SK-N-SH (cell line): Measurements from ENCODE around the gene CACNA2D1. TPM values are rescaled to one million over a fixed set of nuclear protein-coding genes. Genes with fewer than 3 reads are reported as not detected.

Experiments used
- CTCF ChIA-PET: fragments of 300-600, 350-600 bp; formaldehyde crosslinking; extraction: SDS; loops from one replicate; lab custom pipeline; 2021; lab: Yijun Ruan, JAX
- POLR2A ChIA-PET: fragments of 350-600 bp; sonication (Branson Sonifier 250); formaldehyde crosslinking; extraction: SDS; loops from one replicate; lab custom pipeline; 2020; ENCODE audit warnings: antibody characterized with exemption, inconsistent platforms; lab: Yijun Ruan, JAX
- DNase-seq: peaks from one replicate; pipeline ENCODE4 v3.0.0; 2012
- H2AFZ ChIP-seq: fragments of 200-600 bp; sonication (generic); 2 replicates; pipeline ENCODE4 v1.8.1; 2016; ENCODE audit warnings: antibody characterized with exemption, mild to moderate bottlenecking, low read depth
- H3F3A ChIP-seq: fragments of 200-600 bp; sonication (generic); replicated peaks from 2 replicates; pipeline ENCODE3; 2016; ENCODE audit warnings: antibody characterized with exemption, mild to moderate bottlenecking; ENCODE audit not compliant: insufficient read depth
- H3K27ac ChIP-seq, 2 experiments: fragments of 200-500 bp in 1 of 2; fragments of 200-600 bp in 1 of 2; sonication (Bioruptor generic) in 1 of 2; sonication (generic), shearing (Covaris generic) in 1 of 2; 2 replicates each; pipeline versions ENCODE4 v1.5.1 to v1.6.1; 2014 to 2016; ENCODE audit warnings: low read depth in 2 of 2, inconsistent platforms in 1 of 2, low read length in 1 of 2, mild to moderate bottlenecking in 1 of 2, mixed read lengths in 1 of 2
- H3K27me3 ChIP-seq: fragments of 200-600 bp; sonication (generic), shearing (Covaris generic); 2 replicates; pipeline ENCODE4 v1.6.1; 2016; ENCODE audit warnings: mixed run types; ENCODE audit not compliant: insufficient read depth
- H3K36me3 ChIP-seq, 2 experiments: fragments of 200-500 bp in 1 of 2; fragments of 200-600 bp in 1 of 2; sonication (Bioruptor generic) in 1 of 2; sonication (generic) in 1 of 2; replicated peaks in 1 of 2; 2 replicates each; pipeline versions ENCODE3 to v1.5.1; 2014 to 2016; ENCODE audit warnings: low read length in 1 of 2, mild to moderate bottlenecking in 1 of 2; ENCODE audit not compliant: insufficient read depth in 2 of 2, control insufficient read depth in 1 of 2
- H3K4me1 ChIP-seq, 2 experiments: fragments of 200-500 bp in 1 of 2; fragments of 200-600 bp in 1 of 2; sonication (Bioruptor generic) in 1 of 2; sonication (generic), shearing (Covaris generic) in 1 of 2; 2 replicates each; pipeline versions ENCODE4 v1.5.1 to v1.6.1; 2014 to 2016; ENCODE audit warnings: low read depth in 1 of 2, low read length in 1 of 2, mixed run types in 1 of 2; ENCODE audit not compliant: insufficient read depth in 2 of 2, control insufficient read depth in 1 of 2
- H3K4me2 ChIP-seq: fragments of 200-600 bp; sonication (generic), shearing (Covaris generic); 2 replicates; pipeline ENCODE4 v1.6.1; 2017; ENCODE audit warnings: mixed run types
- H3K4me3 ChIP-seq, 2 experiments: fragments of 200-500 bp in 1 of 2; fragments of 200-600 bp in 1 of 2; sonication (Bioruptor generic) in 1 of 2; sonication (generic), shearing (Covaris generic) in 1 of 2; 2 replicates each; pipeline versions ENCODE4 v1.5.1 to v1.8.1; 2014 to 2016; ENCODE audit warnings: low read depth in 2 of 2, inconsistent platforms in 1 of 2, low read length in 1 of 2, mild to moderate bottlenecking in 1 of 2, mixed read lengths in 1 of 2, moderate library complexity in 1 of 2
- H3K79me2 ChIP-seq: fragments of 200-600 bp; sonication (generic); 2 replicates; pipeline ENCODE4 v1.8.1; 2017; ENCODE audit warnings: mild to moderate bottlenecking; ENCODE audit not compliant: insufficient read depth
- H3K9ac ChIP-seq: fragments of 200-600 bp; sonication (generic); 2 replicates; pipeline ENCODE4 v1.6.1; 2017; ENCODE audit warnings: mixed run types
- H3K9me2 ChIP-seq: fragments of 200-600 bp; sonication (generic); 2 replicates; pipeline ENCODE4 v1.6.1; 2017; ENCODE audit warnings: mixed run types
- H3K9me3 ChIP-seq: fragments of 200-600 bp; sonication (generic); 2 replicates; pipeline ENCODE4 v1.6.1; 2017; ENCODE audit warnings: mixed run types, mild to moderate bottlenecking, moderate library complexity
- H4K20me1 ChIP-seq: fragments of 200-600 bp; sonication (generic); 2 replicates; pipeline ENCODE4 v1.6.1; 2017; ENCODE audit warnings: mild to moderate bottlenecking, mixed run types; ENCODE audit not compliant: insufficient read depth
- CHD2 ChIP-seq: fragments of 150-350 bp; IDR thresholded peaks from 2 replicates; pipeline ENCODE4 v1.6.1; 2018; ENCODE audit warnings: low read length; ENCODE audit not compliant: partially characterized antibody
- ELF1 ChIP-seq: IDR thresholded peaks from 2 replicates; pipeline ENCODE4 v1.4.0; 2012
- EP300 ChIP-seq, 2 experiments: IDR thresholded peaks; 2 replicates each; pipeline versions ENCODE4 v1.4.0 to v1.6.1; 2012; ENCODE audit warnings: borderline replicate concordance in 1 of 2, low read depth in 1 of 2, low read length in 1 of 2
- EZH2phosphoT487 ChIP-seq: fragments of 200-600 bp; sonication (generic); IDR thresholded peaks from 2 replicates; pipeline ENCODE4 v1.6.1; 2017; ENCODE audit warnings: low read depth, mixed run types, mild to moderate bottlenecking, antibody characterized with exemption, moderate library complexity, borderline replicate concordance
- FOXM1 ChIP-seq: IDR thresholded peaks from 2 replicates; pipeline ENCODE4 v1.4.0; 2012; ENCODE audit warnings: low read depth, mild to moderate bottlenecking
- GATA2 ChIP-seq: sonication (generic); formaldehyde crosslinking; IDR thresholded peaks from 2 replicates; pipeline ENCODE4 v1.5.0; 2020; ENCODE audit warnings: mild to moderate bottlenecking, missing genetic modification reagents
- JUND ChIP-seq: IDR thresholded peaks from 2 replicates; pipeline ENCODE4 v1.4.0; 2012
- MXI1 ChIP-seq: IDR thresholded peaks from 2 replicates; pipeline ENCODE4 v1.6.1; 2012; ENCODE audit warnings: mild to moderate bottlenecking, low read depth, low read length, improper control_type of control experiment
- NFIC ChIP-seq: IDR thresholded peaks from 2 replicates; pipeline ENCODE4 v1.4.0; 2012; ENCODE audit warnings: borderline replicate concordance
- NRF1 ChIP-seq: IDR thresholded peaks from 2 replicates; pipeline ENCODE4 v1.6.1; 2012; ENCODE audit warnings: low read depth, mild to moderate bottlenecking, low read length
- POLR2AphosphoS5 ChIP-seq: IDR thresholded peaks from 2 replicates; pipeline ENCODE4 v1.6.1; 2012; ENCODE audit warnings: low read depth, low read length
- RAD21 ChIP-seq: IDR thresholded peaks from 2 replicates; pipeline ENCODE4 v1.6.1; 2012; ENCODE audit warnings: mild to moderate bottlenecking, low read length
- RCOR1 ChIP-seq: fragments of 150-350 bp; IDR thresholded peaks from 2 replicates; pipeline ENCODE4 v1.6.1; 2017; ENCODE audit warnings: antibody characterized with exemption, low read length
- TCF12 ChIP-seq: IDR thresholded peaks from 2 replicates; pipeline ENCODE4 v1.4.0; 2012
- WGBS: methylation state at CpG from one replicate; pipeline ENCODE4 v1.1.6; 2017; ENCODE audit warnings: low lambda C conversion rate; 5-methylcytosine and 5-hydroxymethylcytosine counted together
- polyA plus RNA-seq, 3 experiments: library from polyadenylated mRNA; depleted of rRNA; stranded (reverse); fragments of >200 nt; gene quantifications; 2 replicates each; pipeline ENCODE4 v1.2.3, GENCODE V29; 2012
- TF ChIP-seq, protein P1 (sequence below): fragments of 150-350 bp; IDR thresholded peaks from 2 replicates; pipeline ENCODE4 v1.6.1; 2017; ENCODE audit warnings: antibody characterized with exemption, low read length, low read depth, borderline replicate concordance
- TF ChIP-seq, protein P2 (sequence below): IDR thresholded peaks from 2 replicates; pipeline ENCODE4 v1.6.1; 2012; ENCODE audit warnings: mild to moderate bottlenecking, low read depth, low read length, moderate library complexity
- TF ChIP-seq, protein P3 (sequence below): IDR thresholded peaks from 2 replicates; pipeline ENCODE4 v1.4.0; 2012; ENCODE audit warnings: low read depth
- TF ChIP-seq, protein P4 (sequence below): IDR thresholded peaks from 2 replicates; pipeline ENCODE4 v1.4.0; 2012; ENCODE audit warnings: low read depth, borderline replicate concordance

Gene CACNA2D1
- polyA plus RNA-seq, 1 of the 3 experiments (the other 2 are of a cell fraction), result 3.4 TPM

DNA sequence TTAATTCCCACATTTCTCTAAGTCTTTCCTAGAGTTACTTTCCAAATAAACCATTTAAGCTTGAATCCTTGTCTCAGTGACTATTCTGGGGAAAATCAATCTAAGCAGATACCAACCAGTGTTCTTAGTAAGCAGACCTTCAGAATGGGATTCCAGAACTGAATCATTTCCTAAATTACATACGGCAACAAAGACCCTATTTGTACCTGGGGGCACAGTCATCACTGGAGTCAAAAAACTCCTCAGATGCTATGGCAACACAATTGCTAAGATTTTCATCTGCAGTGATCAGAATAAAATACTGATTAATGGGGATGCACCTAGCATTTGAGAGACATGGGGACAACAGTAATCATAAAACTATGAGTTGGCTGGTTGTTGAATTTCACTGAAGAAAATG lies 389.0 kb downstream of the CACNA2D1 start:
- 29% methylated on average over 1 of the region's 1 CpG for WGBS
- no peaks in the 10 kb centered on the region for H4K20me1 ChIP-seq
- no peak overlapping the region for H2AFZ ChIP-seq
- H3K9ac ChIP-seq, result no peak overlapping the region
- H3K36me3 ChIP-seq, result peaks cover 4 to 6% of the 10 kb centered on the region in 2 experiments
- no peak for DNase-seq
- TF ChIP-seq GATA2 (CRISPR knock-in tag) (no peak), JUND (0 out of 2 replicates have a peak, but pooled peaks have one; percentile 2), EZH2phosphoT487 (no peak)
- TF ChIP-seq, protein P1, sequence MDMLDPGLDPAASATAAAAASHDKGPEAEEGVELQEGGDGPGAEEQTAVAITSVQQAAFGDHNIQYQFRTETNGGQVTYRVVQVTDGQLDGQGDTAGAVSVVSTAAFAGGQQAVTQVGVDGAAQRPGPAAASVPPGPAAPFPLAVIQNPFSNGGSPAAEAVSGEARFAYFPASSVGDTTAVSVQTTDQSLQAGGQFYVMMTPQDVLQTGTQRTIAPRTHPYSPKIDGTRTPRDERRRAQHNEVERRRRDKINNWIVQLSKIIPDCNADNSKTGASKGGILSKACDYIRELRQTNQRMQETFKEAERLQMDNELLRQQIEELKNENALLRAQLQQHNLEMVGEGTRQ, result no peak
- TF ChIP-seq, protein P2, sequence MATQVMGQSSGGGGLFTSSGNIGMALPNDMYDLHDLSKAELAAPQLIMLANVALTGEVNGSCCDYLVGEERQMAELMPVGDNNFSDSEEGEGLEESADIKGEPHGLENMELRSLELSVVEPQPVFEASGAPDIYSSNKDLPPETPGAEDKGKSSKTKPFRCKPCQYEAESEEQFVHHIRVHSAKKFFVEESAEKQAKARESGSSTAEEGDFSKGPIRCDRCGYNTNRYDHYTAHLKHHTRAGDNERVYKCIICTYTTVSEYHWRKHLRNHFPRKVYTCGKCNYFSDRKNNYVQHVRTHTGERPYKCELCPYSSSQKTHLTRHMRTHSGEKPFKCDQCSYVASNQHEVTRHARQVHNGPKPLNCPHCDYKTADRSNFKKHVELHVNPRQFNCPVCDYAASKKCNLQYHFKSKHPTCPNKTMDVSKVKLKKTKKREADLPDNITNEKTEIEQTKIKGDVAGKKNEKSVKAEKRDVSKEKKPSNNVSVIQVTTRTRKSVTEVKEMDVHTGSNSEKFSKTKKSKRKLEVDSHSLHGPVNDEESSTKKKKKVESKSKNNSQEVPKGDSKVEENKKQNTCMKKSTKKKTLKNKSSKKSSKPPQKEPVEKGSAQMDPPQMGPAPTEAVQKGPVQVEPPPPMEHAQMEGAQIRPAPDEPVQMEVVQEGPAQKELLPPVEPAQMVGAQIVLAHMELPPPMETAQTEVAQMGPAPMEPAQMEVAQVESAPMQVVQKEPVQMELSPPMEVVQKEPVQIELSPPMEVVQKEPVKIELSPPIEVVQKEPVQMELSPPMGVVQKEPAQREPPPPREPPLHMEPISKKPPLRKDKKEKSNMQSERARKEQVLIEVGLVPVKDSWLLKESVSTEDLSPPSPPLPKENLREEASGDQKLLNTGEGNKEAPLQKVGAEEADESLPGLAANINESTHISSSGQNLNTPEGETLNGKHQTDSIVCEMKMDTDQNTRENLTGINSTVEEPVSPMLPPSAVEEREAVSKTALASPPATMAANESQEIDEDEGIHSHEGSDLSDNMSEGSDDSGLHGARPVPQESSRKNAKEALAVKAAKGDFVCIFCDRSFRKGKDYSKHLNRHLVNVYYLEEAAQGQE, result no peak
- ChIA-PET CTCF (interaction anchor here (1.0 to 1.5 kb wide), 2 partner anchors 9 to 17 kb away, joined by 4 to 8 read pairs; no protein-coding TSS in a partner anchor), POLR2A (no interaction called here)
- H3K4me1 ChIP-seq, result peaks cover 28 to 41% of the 10 kb centered on the region in 2 experiments
- no peaks in the 10 kb centered on the region for H3K27me3 ChIP-seq
- no peaks in the 10 kb centered on the region for H3K9me3 ChIP-seq
- H3K27ac ChIP-seq, result peak overlapping the region in 1 of 2 experiments; percentile 56; a peak in 2 of 4 replicates
- no peaks in the 10 kb centered on the region for H3K9me2 ChIP-seq
- H3K4me2 ChIP-seq, result no peak overlapping the region
- H3K79me2 ChIP-seq, result no peaks in the 10 kb centered on the region
- no peak overlapping the region for H3K4me3 ChIP-seq
- H3F3A ChIP-seq, result peaks cover 31% of the 10 kb centered on the region

DNA sequence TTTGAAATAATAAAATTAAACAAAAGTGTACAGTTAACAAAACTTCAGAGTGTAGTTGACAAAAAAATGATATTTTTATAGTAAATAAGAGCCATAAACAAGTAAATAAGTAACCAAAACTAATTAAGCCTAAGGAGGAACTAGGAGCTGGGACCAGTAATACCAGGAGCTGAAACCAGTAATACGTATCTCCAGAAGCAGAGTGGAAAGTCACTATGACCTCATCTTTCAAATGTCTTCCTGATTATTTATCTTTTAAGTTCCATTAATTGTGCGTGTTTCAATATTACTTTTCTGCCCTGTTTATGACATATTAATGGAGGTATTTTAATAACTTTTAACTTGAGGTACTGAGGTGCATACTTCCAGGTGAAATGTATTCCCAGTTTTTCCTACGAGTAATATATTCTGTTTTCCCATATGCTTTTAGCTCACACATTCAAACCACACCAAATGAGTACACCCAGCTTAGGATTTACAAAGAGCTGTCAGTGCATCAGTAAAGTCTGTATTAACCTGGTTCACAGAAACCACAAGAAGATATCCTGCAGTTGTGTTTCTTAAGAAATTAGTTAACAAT lies 390.0 kb downstream of the CACNA2D1 start:
- WGBS, result 82% methylated on average over 3 of the region's 3 CpGs
- Histone ChIP-seq H3K27ac (peak overlapping the region in 1 of 2 experiments; percentile 56; a peak in 2 of 4 replicates), H3K9ac (no peak overlapping the region), H3F3A (peaks cover 41% of the 10 kb centered on the region), H3K9me3 (no peaks in the 10 kb centered on the region), H3K4me2 (no peak overlapping the region), H3K27me3 (no peaks in the 10 kb centered on the region), H3K79me2 (no peaks in the 10 kb centered on the region), H2AFZ (no peak overlapping the region), H3K4me1 (peaks cover 38 to 50% of the 10 kb centered on the region in 2 experiments), H3K9me2 (no peaks in the 10 kb centered on the region), H3K4me3 (no peak overlapping the region), H3K36me3 (peaks cover 2 to 4% of the 10 kb centered on the region in 2 experiments), H4K20me1 (no peaks in the 10 kb centered on the region)
- ChIA-PET POLR2A (no interaction called here), CTCF (interaction anchor here (1.0 to 1.5 kb wide), 6 partner anchors 8 to 552 kb away, joined by 3 to 8 read pairs (median 3); no protein-coding TSS in a partner anchor)
- DNase-seq, result no peak
- TF ChIP-seq CHD2 (no peak), RAD21 (no peak), FOXM1 (no peak), TCF12 (no peak), NFIC (no peak), POLR2AphosphoS5 (no peak), ELF1 (no peak), NRF1 (no peak), MXI1 (no peak), RCOR1 (no peak), EP300 (IDR thresholded peaks at IDR 0.05; ENCODE audit: borderline replicate concordance in 1 of 2, low read depth in 1 of 2, low read length in 1 of 2) (no peak)
- TF ChIP-seq, protein P3, sequence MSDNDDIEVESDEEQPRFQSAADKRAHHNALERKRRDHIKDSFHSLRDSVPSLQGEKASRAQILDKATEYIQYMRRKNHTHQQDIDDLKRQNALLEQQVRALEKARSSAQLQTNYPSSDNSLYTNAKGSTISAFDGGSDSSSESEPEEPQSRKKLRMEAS, result no peak
- TF ChIP-seq, protein P1, result no peak
- TF ChIP-seq, protein P4, sequence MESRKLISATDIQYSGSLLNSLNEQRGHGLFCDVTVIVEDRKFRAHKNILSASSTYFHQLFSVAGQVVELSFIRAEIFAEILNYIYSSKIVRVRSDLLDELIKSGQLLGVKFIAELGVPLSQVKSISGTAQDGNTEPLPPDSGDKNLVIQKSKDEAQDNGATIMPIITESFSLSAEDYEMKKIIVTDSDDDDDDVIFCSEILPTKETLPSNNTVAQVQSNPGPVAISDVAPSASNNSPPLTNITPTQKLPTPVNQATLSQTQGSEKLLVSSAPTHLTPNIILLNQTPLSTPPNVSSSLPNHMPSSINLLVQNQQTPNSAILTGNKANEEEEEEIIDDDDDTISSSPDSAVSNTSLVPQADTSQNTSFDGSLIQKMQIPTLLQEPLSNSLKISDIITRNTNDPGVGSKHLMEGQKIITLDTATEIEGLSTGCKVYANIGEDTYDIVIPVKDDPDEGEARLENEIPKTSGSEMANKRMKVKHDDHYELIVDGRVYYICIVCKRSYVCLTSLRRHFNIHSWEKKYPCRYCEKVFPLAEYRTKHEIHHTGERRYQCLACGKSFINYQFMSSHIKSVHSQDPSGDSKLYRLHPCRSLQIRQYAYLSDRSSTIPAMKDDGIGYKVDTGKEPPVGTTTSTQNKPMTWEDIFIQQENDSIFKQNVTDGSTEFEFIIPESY, result no peak
